SJSA1 (cell line): ENCODE data around the gene INTS11. TPM values are rescaled to one million over a fixed set of nuclear protein-coding genes. Genes with fewer than 3 reads are reported as not detected.
A peak's percentile ranks its signal among the peaks of the same experiment; 100 is the strongest.

Experiments
- DNase-seq, 2 experiments: peaks; one replicate each; pipeline ENCODE4 v3.0.0-alpha.2; 2015 to 2020; ENCODE audit warnings: low spot score in 2 of 2, low read depth in 1 of 2
- H3K27ac ChIP-seq: fragments of 250-450 bp; sonication (Bioruptor Pico); 2 replicates; pipeline ENCODE4 v1.5.1; 2020; ENCODE audit warnings: mild to moderate bottlenecking, moderate library complexity
- H3K27me3 ChIP-seq: fragments of 250-450 bp; sonication (Bioruptor Pico); replicated peaks from 2 replicates; pipeline ENCODE4 v1.5.1; 2020; ENCODE audit warnings: mild to moderate bottlenecking, moderate library complexity
- H3K36me3 ChIP-seq: fragments of 250-450 bp; sonication (Bioruptor Pico); 2 replicates; pipeline ENCODE4 v1.5.1; 2020; ENCODE audit warnings: mild to moderate bottlenecking
- H3K4me1 ChIP-seq: fragments of 250-450 bp; sonication (Bioruptor Pico); replicated peaks from 2 replicates; pipeline ENCODE4 v1.6.1; 2021; ENCODE audit warnings: mild to moderate bottlenecking
- H3K4me3 ChIP-seq: fragments of 250-450 bp; sonication (Bioruptor Pico); 2 replicates; pipeline ENCODE4 v1.5.1; 2020; ENCODE audit warnings: mild to moderate bottlenecking
- H3K9me3 ChIP-seq: fragments of 250-450 bp; sonication (Bioruptor Pico); replicated peaks from 2 replicates; pipeline ENCODE4 v1.5.1; 2020; ENCODE audit warnings: mild to moderate bottlenecking
- total RNA-seq: library from RNA; depleted of rRNA; stranded (reverse); fragments of >200 nt; shearing (Covaris generic); gene quantifications from 2 replicates; pipeline ENCODE4 v1.2.3, GENCODE V29; 2014

INTS11 gene
- total RNA-seq, 1 experiment from 2014 or later: 81.0 TPM

DNA sequence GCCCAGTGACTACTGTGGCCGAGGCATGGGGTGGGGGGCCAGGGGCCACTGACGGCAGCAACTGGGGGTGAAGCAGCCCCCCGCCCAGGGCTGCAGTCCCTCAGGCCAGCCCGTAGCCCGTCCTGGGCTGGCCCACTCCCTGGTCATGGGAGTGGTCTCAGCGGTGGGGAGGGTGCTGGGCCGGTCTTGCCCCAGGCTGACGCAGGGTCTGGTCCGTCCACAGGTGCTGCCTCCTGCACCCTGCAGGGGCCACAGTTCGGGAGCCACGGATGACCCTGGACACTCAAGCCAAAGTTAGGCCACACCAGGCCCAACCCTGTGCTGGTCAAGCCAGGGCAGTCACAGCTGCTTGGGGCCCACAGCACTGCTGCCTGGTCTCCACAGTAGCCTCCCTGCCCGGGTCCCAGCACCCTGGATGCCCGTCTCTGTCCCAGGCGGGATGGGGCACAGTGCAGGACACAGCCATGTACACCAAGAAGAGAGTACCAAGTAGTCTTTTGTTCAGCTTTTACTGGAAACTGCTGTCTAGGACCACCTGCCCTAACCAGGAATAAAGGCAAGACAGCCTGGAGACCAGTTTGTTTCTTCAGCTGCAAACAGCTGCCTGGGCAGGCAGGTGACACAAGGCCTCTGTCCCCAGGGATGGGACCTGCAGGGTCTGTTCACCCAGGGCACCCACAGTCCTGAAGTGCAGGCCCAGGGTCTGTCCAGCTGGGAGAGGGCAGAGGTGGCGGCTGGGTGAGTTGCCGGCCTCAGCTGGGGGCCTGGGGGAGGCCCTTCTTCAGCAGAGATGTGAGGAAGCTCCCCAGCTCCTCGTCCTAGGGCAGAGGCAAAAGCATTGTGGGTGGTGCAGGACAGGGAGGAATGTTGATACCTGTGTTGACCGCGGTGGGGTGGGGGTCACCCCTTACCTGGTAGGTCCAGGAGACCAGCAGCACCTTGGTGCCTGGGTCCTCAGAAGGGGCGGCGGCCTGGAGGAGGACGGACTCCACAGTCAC is 13.1 kb downstream of the INTS11 start:
- no peak overlapping the region for H3K27ac ChIP-seq
- 0 out of 2 replicates have a peak, but pooled peaks cover 5% of the 10 kb centered on the region for H3K9me3 ChIP-seq
- H3K4me1 ChIP-seq: peaks cover 31% of the 10 kb centered on the region
- DNase-seq: no peak
- H3K27me3 ChIP-seq: no peaks in the 10 kb centered on the region
- peaks cover 86% of the 10 kb centered on the region for H3K36me3 ChIP-seq
- H3K4me3 ChIP-seq: no peak overlapping the region

DNA sequence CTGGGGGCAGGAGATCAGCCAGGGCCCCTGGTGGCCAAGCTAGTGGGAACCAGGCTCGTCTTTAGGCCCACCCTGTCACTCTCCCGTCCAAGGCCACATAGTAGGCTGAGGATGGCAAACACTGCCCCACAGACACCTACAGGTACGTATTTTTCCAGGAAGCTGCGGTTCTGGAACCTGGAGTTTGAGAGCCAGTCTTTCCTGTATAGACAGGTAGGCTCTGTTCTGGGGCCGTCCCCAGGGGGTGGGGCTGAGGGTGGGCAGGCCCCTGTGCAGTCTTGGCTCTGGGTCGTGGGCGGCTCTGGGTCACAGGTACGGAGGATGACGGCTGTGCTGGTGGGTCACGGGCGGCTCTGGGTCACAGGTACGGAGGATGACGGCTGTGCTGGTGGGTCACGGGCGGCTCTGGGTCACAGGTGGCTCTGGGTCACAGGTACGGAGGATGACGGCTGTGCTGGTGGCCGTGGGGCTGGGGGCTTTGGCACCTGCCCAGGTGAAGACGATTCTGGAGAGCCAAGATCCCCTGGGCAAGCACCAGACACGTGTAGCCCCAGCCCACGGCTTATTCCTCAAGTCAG is 13.9 kb downstream of the INTS11 start:
- Histone ChIP-seq H3K27me3 (no peaks in the 10 kb centered on the region), H3K36me3 (peaks cover 79% of the 10 kb centered on the region), H3K4me3 (no peak overlapping the region), H3K27ac (no peak overlapping the region), H3K4me1 (peaks cover 40% of the 10 kb centered on the region), H3K9me3 (0 out of 2 replicates have a peak, but pooled peaks cover 5% of the 10 kb centered on the region)
- DNase-seq: no peak

DNA sequence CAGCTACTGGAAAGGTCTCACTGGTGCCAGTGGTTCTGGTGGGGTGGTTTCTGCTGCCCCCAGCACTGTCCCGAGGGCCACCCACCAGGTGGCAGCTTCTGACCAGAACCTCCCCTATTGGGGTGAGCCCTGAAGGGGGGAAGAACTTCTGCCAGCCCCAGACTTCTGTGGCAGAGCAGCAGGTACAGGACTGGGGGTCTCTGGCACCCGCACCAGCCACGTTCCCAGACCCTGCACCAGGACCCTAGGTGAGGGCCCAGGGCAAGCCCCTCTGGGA is 14.4 kb downstream of the INTS11 start:
- no peaks in the 10 kb centered on the region for H3K27me3 ChIP-seq
- H3K27ac ChIP-seq: no peak overlapping the region
- H3K9me3 ChIP-seq: 0 out of 2 replicates have a peak, but pooled peaks cover 5% of the 10 kb centered on the region
- no peak for DNase-seq
- peaks cover 45% of the 10 kb centered on the region for H3K4me1 ChIP-seq
- peaks cover 76% of the 10 kb centered on the region for H3K36me3 ChIP-seq
- H3K4me3 ChIP-seq: no peak overlapping the region

DNA sequence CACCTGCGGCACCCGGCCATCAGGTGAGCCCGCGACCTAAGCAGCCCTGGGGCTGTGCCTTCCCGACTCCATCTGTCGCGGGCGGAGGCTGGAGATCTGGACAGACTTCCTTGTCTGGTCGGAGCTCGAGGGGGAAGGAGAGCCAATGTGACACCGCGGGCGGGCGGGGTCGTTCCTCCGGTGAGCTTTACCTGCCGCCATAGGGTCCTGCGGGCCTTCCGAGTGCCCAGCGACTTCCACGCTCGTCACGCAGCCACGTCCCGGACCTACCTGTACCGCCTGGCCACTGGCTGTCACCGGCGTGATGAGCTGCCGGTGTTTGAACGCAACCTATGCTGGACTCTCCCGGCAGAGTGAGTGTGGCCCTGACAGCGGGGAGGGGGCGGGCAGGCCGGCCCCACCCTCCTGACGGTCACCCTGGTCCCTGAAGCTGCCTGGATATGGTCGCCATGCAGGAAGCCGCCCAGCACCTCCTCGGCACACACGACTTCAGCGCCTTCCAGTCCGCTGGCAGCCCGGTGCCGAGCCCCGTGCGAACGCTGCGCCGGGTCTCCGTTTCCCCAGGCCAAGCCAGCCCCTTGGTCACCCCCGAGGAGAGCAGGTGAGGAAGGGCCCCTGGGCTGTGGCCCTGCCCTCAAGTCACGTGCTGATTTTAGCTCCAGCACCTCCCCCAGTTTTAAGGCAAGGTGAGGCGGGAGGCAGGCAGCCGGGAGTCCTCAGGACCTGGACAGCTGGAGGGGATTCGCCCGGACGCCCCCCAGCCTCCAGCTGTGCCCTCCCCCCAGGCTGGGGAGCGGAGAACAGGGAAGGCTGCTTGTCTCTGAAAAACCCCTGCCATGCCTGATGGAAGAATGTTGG is 15.0 kb downstream of the INTS11 start:
- no peaks in the 10 kb centered on the region for H3K27me3 ChIP-seq
- no peak for DNase-seq
- no peak overlapping the region; the same call in 1 of the 2 replicates for H3K27ac ChIP-seq

DNA sequence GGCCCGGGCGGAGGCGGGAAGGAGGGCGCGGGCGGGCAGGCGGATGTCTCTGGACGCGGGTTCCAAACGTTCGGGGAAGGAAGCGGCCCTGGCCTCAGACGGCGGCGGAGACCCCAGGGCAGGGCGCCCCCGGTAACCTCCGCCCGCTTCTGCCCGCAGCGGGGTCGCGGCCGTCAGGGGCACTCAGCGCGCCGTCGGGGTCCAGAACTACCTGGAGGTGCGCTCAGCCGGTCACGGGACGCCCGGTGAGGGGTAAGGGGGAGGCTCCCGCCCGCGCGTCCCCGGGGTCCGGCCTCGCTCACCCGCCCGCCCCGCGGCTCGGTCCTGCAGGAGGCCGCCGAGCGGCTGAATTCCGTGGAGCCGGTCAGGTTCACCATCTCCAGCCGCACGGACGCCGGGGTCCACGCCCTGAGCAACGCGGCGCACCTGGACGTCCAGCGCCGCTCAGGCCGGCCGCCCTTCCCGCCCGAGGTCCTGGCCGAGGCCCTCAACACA is 15.7 kb downstream of the INTS11 start:
- Histone ChIP-seq H3K4me1 (peaks cover 54% of the 10 kb centered on the region), H3K36me3 (peaks cover 70% of the 10 kb centered on the region), H3K27ac (peak overlapping the region; percentile 74), H3K4me3 (peak overlapping the region; percentile 91), H3K9me3 (0 out of 2 replicates have a peak, but pooled peaks cover 5% of the 10 kb centered on the region), H3K27me3 (no peaks in the 10 kb centered on the region)
- peak in 1 of 2 experiments; percentile 76 for DNase-seq

More for the DNA sequence above, 15.0 kb downstream of the INTS11 start:
- Histone ChIP-seq H3K9me3 (0 out of 2 replicates have a peak, but pooled peaks cover 5% of the 10 kb centered on the region), H3K4me3 (peak overlapping the region; percentile 91), H3K4me1 (peaks cover 51% of the 10 kb centered on the region), H3K36me3 (peaks cover 74% of the 10 kb centered on the region)

DNA sequence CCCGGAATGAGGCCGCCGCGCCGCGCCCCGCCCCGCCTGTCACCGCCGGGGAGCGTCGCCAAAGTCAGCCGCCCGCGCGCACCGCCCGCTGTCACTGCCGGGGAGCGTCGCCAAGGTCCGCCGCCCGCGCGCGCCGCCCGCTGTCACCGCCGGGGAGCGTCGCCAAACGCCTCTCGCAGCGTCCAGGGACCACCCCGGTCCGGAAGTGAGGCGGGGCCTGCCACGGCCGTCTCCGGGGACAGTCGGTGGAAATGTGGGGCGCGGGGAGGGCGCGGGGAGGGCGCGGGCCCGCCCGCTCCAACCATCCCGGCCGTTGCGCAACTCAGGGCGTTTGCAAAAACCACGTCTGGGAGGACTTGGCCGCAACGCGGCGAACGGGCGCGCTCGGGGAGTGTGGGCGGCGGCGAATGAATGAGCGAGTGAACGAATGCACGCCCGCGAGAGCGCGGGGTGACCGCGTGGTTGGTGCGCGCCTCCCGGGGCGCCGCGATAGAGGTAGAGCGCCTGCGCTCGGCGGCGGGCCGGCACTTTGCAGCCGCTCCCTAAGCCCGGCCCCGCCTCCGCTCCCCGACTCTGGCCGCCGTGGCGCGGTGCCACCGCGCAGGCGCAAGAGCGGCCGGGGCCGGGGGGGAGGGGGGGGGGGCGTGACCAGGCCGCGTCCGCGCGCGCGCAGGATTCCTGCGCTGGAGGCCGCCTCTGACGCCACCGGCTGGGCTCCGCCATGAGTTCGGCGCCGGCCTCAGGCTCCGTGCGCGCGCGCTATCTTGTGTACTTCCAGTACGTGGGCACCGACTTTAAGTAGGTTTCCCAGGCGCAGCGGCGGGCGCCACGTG is 16.3 kb downstream of the INTS11 start, which contains the start of the genes ACAP3 and PUSL1:
TSS of gene ACAP3 (minus strand) at position 8 of the 833 bp plus-strand sequence. CDS start 115 bp downstream, outside the sequence.
TSS of gene PUSL1 (plus strand) at position 675 of the 833 bp plus-strand sequence. CDS start at position 722, 47 bp downstream.
- Histone ChIP-seq H3K9me3 (0 out of 2 replicates have a peak, but pooled peaks cover 5% of the 10 kb centered on the region), H3K36me3 (peaks cover 63% of the 10 kb centered on the region)

DNA sequence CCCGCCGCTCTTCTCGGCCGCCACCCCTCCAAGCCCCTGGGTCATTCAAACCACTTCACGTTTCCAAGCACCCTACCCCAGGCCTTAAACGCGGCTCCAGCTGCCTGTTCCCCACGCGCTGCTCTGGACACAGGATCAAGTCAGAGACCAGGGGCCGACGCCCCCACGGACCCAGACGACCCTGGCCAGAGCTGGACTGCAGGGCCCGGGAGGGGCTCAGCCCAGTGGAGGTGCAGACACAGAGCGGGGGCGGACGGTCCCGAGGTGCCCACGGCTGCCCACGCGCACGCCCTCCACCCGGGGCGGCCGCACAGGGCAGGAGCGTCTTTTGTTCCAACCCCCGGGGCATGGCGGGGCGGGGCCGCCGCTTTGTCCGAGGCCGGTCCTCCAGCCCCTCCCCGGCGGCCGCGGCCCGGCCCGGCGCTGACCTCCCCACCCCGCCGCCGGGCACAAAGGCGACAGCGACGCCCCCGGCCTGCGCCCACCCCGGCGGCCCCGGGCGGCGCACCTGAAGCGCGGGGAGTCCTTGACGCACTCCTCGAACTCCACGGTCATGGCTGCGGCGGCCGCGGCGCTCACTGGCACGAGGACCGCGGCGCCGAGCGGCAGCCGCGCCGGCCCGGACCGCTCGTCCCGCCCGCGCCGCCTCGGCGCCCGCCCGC is 17.1 kb downstream of the INTS11 start:
- peak in 1 of 2 experiments; percentile 45 for DNase-seq
- Histone ChIP-seq H3K27ac (peak overlapping the region; percentile 45; the same call in 1 of the 2 replicates), H3K36me3 (peaks cover 59% of the 10 kb centered on the region), H3K4me1 (peaks cover 54% of the 10 kb centered on the region), H3K27me3 (no peaks in the 10 kb centered on the region), H3K4me3 (peak overlapping the region; percentile 91), H3K9me3 (0 out of 2 replicates have a peak, but pooled peaks cover 5% of the 10 kb centered on the region)

More for the DNA sequence above, 16.3 kb downstream of the INTS11 start, which contains the start of the genes ACAP3 and PUSL1:
- peak; percentile 87 to 95 for DNase-seq
- peak within 1 kb of the TSS; percentile 91 for H3K4me3 ChIP-seq
- no peaks in the 10 kb centered on the region for H3K27me3 ChIP-seq
- H3K4me1 ChIP-seq: peaks cover 54% of the 10 kb centered on the region
- H3K27ac ChIP-seq: peak within 1 kb of the TSS; percentile 74

DNA sequence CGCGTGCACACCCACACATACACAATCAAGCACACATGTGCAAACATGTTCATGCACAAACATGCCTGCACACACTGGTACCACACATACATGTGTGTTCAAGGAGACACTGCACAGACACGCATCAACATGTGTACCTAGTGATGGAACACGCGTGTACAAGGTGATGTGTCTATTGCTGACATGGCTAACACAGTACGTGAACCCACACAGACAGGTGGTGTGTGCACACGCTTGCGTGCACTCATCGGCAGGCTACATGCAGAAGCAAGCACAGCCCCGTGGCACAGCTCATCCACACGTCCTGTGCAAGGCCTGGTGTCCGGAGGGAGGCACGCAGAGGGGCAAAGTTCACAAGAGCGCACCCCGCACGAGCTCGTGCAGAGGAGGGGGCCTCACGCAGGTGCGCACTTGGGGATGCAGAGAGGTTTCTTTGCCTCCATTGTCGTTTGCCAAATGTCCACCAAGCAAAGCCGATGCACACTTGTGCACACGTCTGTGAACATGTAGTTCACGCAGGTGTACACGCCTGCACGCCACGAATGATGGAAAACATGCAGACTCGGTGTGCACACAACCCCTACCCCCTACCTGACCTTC is 17.7 kb downstream of the INTS11 start:
- no peak for DNase-seq
- Histone ChIP-seq H3K9me3 (0 out of 2 replicates have a peak, but pooled peaks cover 5% of the 10 kb centered on the region), H3K27me3 (no peaks in the 10 kb centered on the region), H3K27ac (no peak overlapping the region), H3K4me1 (peaks cover 54% of the 10 kb centered on the region), H3K36me3 (peaks cover 57% of the 10 kb centered on the region), H3K4me3 (peak overlapping the region; percentile 91)

DNA sequence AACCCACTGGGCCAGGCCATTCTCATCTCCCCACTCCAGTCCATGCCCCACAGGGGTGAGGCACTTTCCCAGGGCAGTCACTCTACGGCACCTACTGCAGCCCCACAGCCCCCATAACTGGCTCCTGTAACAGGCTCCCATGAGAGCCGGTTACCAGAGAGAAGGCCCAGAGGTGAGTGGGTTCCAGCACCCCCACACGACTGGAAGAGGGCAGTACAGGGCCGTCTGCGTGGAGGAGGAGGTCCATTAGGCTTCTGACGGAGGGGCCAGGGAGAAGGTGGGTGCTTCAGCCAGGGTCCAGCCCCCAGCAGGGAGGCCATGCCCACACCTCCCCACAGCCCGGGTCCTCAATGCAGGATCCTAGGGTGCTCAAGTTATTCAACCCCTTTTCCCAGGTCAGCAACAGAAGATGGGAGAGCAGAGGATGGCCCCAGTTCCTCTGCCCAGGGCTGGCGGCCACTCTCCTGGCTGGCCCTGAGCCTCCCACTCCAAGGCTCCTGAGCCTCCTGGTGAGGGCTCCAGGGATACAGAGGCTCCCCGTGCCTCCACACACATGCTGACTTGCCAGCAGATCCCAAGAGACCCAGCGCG is 18.3 kb downstream of the INTS11 start:
- peak overlapping the region; percentile 91 for H3K4me3 ChIP-seq
- H3K36me3 ChIP-seq: peaks cover 51% of the 10 kb centered on the region
- peaks cover 54% of the 10 kb centered on the region for H3K4me1 ChIP-seq
- H3K9me3 ChIP-seq: 0 out of 2 replicates have a peak, but pooled peaks cover 5% of the 10 kb centered on the region
- H3K27me3 ChIP-seq: no peaks in the 10 kb centered on the region
- peak overlapping the region; percentile 67 for H3K27ac ChIP-seq
- peak in 1 of 2 experiments; percentile 34 for DNase-seq

DNA sequence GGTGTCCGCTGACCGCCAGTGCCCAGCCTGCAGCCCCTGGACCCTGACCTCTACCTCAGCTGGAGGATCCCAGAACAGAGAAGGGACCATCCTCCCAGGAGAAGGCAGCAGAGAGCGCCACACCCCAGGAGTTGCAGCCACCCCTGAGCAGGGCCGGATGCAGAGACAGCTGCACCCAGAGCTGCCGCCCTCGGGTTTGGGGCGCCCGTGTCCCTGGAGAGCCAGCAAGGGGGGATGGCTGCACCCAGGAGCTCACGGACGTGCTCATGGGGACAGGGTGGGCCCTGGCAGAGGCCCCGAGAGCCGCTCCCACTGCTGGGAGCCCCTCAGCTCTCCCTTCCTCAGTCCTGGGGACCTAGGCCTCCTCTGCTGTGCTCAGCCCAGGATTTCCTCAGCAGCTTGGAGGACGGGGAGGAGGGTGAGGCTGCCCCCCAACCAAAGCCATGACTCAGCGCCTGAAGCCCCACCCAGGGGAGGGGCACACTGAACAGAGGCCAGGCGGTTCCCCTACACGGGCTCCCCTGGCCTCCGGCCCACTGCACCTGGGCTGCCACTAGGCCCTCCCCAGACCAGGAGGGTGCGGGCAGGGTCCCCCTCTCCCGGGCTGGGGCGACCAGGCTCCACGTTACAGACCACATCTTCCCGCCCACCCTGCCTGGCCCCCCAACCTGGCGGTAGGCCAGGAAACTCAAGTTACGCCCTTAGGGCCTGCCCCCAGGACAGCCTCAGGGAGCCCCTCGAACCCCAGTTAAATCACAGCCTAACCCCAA is 19.0 kb downstream of the INTS11 start:
- peak; percentile 73 to 80 for DNase-seq
- H3K4me3 ChIP-seq: peak overlapping the region; percentile 15

More for the DNA sequence above, 19.0 kb downstream of the INTS11 start:
- peak overlapping the region; percentile 67 for H3K27ac ChIP-seq
- no peaks in the 10 kb centered on the region for H3K27me3 ChIP-seq
- peaks cover 54% of the 10 kb centered on the region for H3K4me1 ChIP-seq
- peaks cover 48% of the 10 kb centered on the region for H3K36me3 ChIP-seq
- H3K9me3 ChIP-seq: 0 out of 2 replicates have a peak, but pooled peaks cover 5% of the 10 kb centered on the region
